HEK293 (cell line): Measurements from ENCODE around the gene HS3ST1.

Source experiments
- CTCF ChIA-PET: fragments of 350-600 bp; formaldehyde crosslinking; extraction: SDS; loops from one replicate; lab custom pipeline; 2021; ENCODE audit warnings: antibody characterized with exemption; lab: Yijun Ruan, JAX
- POLR2A ChIA-PET: fragments of 300-600 bp; formaldehyde crosslinking; extraction: SDS; loops from one replicate; lab custom pipeline; 2020; ENCODE audit warnings: antibody characterized with exemption, inconsistent platforms; lab: Yijun Ruan, JAX
- H3K27ac ChIP-seq: fragments of 200-500 bp; sonication (Bioruptor generic); 2 replicates; pipeline ENCODE4 v1.5.1; 2014; ENCODE audit warnings: low read depth, low read length, control low read depth, inconsistent platforms; ENCODE audit errors: extremely low read depth
- H3K36me3 ChIP-seq, 2 experiments: fragments of 200-500 bp in 1 of 2; sonication (Bioruptor generic) in 1 of 2; 1 replicate in 1 of 2; 2 replicates in 1 of 2; pipeline ENCODE4 v1.5.1; 2014 to 2017; ENCODE audit warnings: inconsistent platforms in 2 of 2, low read length in 2 of 2; ENCODE audit not compliant: control insufficient read depth in 2 of 2, insufficient read depth in 1 of 2
- H3K4me1 ChIP-seq: fragments of 200-500 bp; sonication (Bioruptor generic); 2 replicates; pipeline ENCODE4 v1.5.1; 2014; ENCODE audit warnings: mild to moderate bottlenecking, low read length, inconsistent platforms; ENCODE audit not compliant: control insufficient read depth, insufficient read depth
- H3K4me3 ChIP-seq: 2 replicates; pipeline ENCODE4 v1.5.1; 2011; ENCODE audit warnings: low read depth, mild to moderate bottlenecking, control low read depth, low read length, moderate library complexity
- H3K9me3 ChIP-seq: fragments of 200-500 bp; sonication (Bioruptor generic); 2 replicates; pipeline ENCODE4 v1.5.1; 2014; ENCODE audit warnings: low read depth, low read length, inconsistent platforms; ENCODE audit not compliant: control insufficient read depth, insufficient read depth
- ATF2 ChIP-seq: fragments of 450-650 bp; formaldehyde crosslinking; IDR thresholded peaks from 2 replicates; pipeline ENCODE4 v1.5.1; 2016; ENCODE audit warnings: missing biosample characterization, missing genetic modification characterization, low read depth
- CTCF ChIP-seq: fragments of 450-650 bp; formaldehyde crosslinking; IDR thresholded peaks from 2 replicates; pipeline ENCODE4 v1.5.1; 2016; ENCODE audit warnings: missing biosample characterization, missing genetic modification characterization
- EGR2 ChIP-seq: fragments of 450-650 bp; formaldehyde crosslinking; IDR thresholded peaks from 2 replicates; pipeline ENCODE4 v1.5.1; 2016; ENCODE audit warnings: low read depth, missing biosample characterization, missing genetic modification characterization
- HOXA7 ChIP-seq: sonication (generic); formaldehyde crosslinking; IDR thresholded peaks from 2 replicates; pipeline ENCODE4 v1.8.1; 2022; ENCODE audit warnings: missing genetic modification reagents, borderline replicate concordance
- HOXC10 ChIP-seq: sonication (generic); formaldehyde crosslinking; IDR thresholded peaks from 2 replicates; pipeline ENCODE4 v1.8.1; 2023; ENCODE audit warnings: mild to moderate bottlenecking, missing genetic modification reagents
- PATZ1 ChIP-seq: fragments of 450-650 bp; formaldehyde crosslinking; IDR thresholded peaks from 2 replicates; pipeline ENCODE4 v1.5.1; 2016; ENCODE audit warnings: missing biosample characterization, missing genetic modification characterization
- PRDM10 ChIP-seq: fragments of 450-650 bp; formaldehyde crosslinking; IDR thresholded peaks from 2 replicates; pipeline ENCODE4 v1.5.1; 2016; ENCODE audit warnings: missing biosample characterization, missing genetic modification characterization
- PRDM4 ChIP-seq: fragments of 450-650 bp; formaldehyde crosslinking; IDR thresholded peaks from 2 replicates; pipeline ENCODE4 v1.5.1; 2017; ENCODE audit warnings: missing biosample characterization, missing genetic modification characterization
- RBAK ChIP-seq: fragments of 450-650 bp; formaldehyde crosslinking; IDR thresholded peaks from 2 replicates; pipeline ENCODE4 v1.5.1; 2016; ENCODE audit warnings: missing biosample characterization, missing genetic modification characterization
- SALL2 ChIP-seq: fragments of 450-650 bp; formaldehyde crosslinking; IDR thresholded peaks from 2 replicates; pipeline ENCODE4 v1.5.0; 2017; ENCODE audit warnings: missing biosample characterization, mild to moderate bottlenecking, missing genetic modification characterization, borderline replicate concordance
- YY1 ChIP-seq: fragments of 450-650 bp; formaldehyde crosslinking; IDR thresholded peaks from 2 replicates; pipeline ENCODE4 v1.5.1; 2018; ENCODE audit warnings: missing biosample characterization, missing genetic modification characterization
- ZBTB17 ChIP-seq: fragments of 450-650 bp; formaldehyde crosslinking; IDR thresholded peaks from 2 replicates; pipeline ENCODE4 v1.5.1; 2016; ENCODE audit warnings: missing biosample characterization, missing genetic modification characterization
- ZNF10 ChIP-seq: fragments of 450-650 bp; formaldehyde crosslinking; IDR thresholded peaks from 2 replicates; pipeline ENCODE4 v1.5.1; 2017; ENCODE audit warnings: missing biosample characterization, missing genetic modification characterization
- ZNF148 ChIP-seq: fragments of 450-650 bp; formaldehyde crosslinking; IDR thresholded peaks from 2 replicates; pipeline ENCODE4 v1.5.0; 2017; ENCODE audit warnings: missing biosample characterization, missing genetic modification characterization, borderline replicate concordance
- ZNF169 ChIP-seq: fragments of 450-650 bp; formaldehyde crosslinking; IDR thresholded peaks from 2 replicates; pipeline ENCODE4 v1.5.1; 2016; ENCODE audit warnings: missing biosample characterization, missing genetic modification characterization
- ZNF37A ChIP-seq: fragments of 450-650 bp; IDR thresholded peaks from 2 replicates; pipeline ENCODE4 v1.5.1; 2018; ENCODE audit warnings: missing biosample characterization, missing genetic modification characterization
- ZNF473 ChIP-seq: fragments of 450-650 bp; formaldehyde crosslinking; IDR thresholded peaks from 2 replicates; pipeline ENCODE4 v1.5.1; 2017; ENCODE audit warnings: missing biosample characterization, missing genetic modification characterization
- ZNF610 ChIP-seq: fragments of 450-650 bp; formaldehyde crosslinking; IDR thresholded peaks from 2 replicates; pipeline ENCODE4 v1.5.1; 2016; ENCODE audit warnings: missing biosample characterization, missing genetic modification characterization, borderline replicate concordance
- ZNF623 ChIP-seq: fragments of 450-650 bp; formaldehyde crosslinking; IDR thresholded peaks from 2 replicates; pipeline ENCODE4 v1.5.1; 2016; ENCODE audit warnings: missing biosample characterization, missing genetic modification characterization
- ZNF624 ChIP-seq: fragments of 450-650 bp; formaldehyde crosslinking; IDR thresholded peaks from 2 replicates; pipeline ENCODE4 v1.5.1; 2017; ENCODE audit warnings: missing biosample characterization, missing genetic modification characterization
- ZNF629 ChIP-seq: fragments of 450-650 bp; formaldehyde crosslinking; IDR thresholded peaks from 2 replicates; pipeline ENCODE4 v1.5.1; 2017; ENCODE audit warnings: missing biosample characterization, missing genetic modification characterization
- ZNF658 ChIP-seq: fragments of 450-650 bp; formaldehyde crosslinking; IDR thresholded peaks from 2 replicates; pipeline ENCODE4; 2016; ENCODE audit warnings: missing biosample characterization, missing genetic modification characterization
- ZNF768 ChIP-seq: fragments of 450-650 bp; formaldehyde crosslinking; IDR thresholded peaks from 2 replicates; pipeline ENCODE4 v1.5.1; 2018; ENCODE audit warnings: missing biosample characterization, mild to moderate bottlenecking, missing genetic modification characterization
- ZNF837 ChIP-seq: fragments of 450-650 bp; formaldehyde crosslinking; IDR thresholded peaks from 2 replicates; pipeline ENCODE4 v1.5.1; 2016; ENCODE audit warnings: missing biosample characterization, missing genetic modification characterization

HS3ST1 gene

GRCh38 chr4:11366859-11367258, 61.8 kb downstream of the HS3ST1 start (continued):
- TF ChIP-seq PRDM10 (tag by site-specific recombination) (no peak), SALL2 (no peak), HOXA7 (CRISPR knock-in tag) (no peak), ATF2 (no peak), ZNF768 (tag by site-specific recombination) (no peak), YY1 (no peak), RBAK (tag by site-specific recombination) (no peak), ZNF624 (tag by site-specific recombination) (no peak)

GRCh38 chr4:11365039-11365438, 63.7 kb downstream of the HS3ST1 start:
- no peak overlapping the region for H3K27ac ChIP-seq
- no peaks in the 10 kb centered on the region for H3K4me1 ChIP-seq
- POLR2A ChIA-PET: no interaction called here
- H3K9me3 ChIP-seq: no peaks in the 10 kb centered on the region
- TF ChIP-seq ZNF148 (tag by site-specific recombination): no peak
- no peak for TF ChIP-seq HOXC10 (CRISPR knock-in tag)
- TF ChIP-seq CTCF (tag by site-specific recombination): no peak
- TF ChIP-seq ZNF623 (tag by site-specific recombination): no peak
- TF ChIP-seq ZNF10 (tag by site-specific recombination): no peak
- TF ChIP-seq ZNF37A (tag by site-specific recombination): no peak
- TF ChIP-seq ZBTB17 (tag by site-specific recombination): no peak
- no peak for TF ChIP-seq ZNF658
- no peak for TF ChIP-seq EGR2
- no peak for TF ChIP-seq PATZ1
- no peak for TF ChIP-seq ZNF610 (tag by site-specific recombination)
- TF ChIP-seq PRDM4 (tag by site-specific recombination): no peak
- no peak for TF ChIP-seq ZNF629
- no peak for TF ChIP-seq ZNF837 (tag by site-specific recombination)
- no peak for TF ChIP-seq ZNF473 (tag by site-specific recombination)
- no peak for TF ChIP-seq ZNF169 (tag by site-specific recombination)
- TF ChIP-seq, all 188 proteins: peak for 0
- no peak overlapping the region for H3K4me3 ChIP-seq
- no peaks in the 10 kb centered on the region for H3K36me3 ChIP-seq
- CTCF ChIA-PET: interaction anchor here (0.6 kb wide), 1 partner anchor 474 kb away, joined by 5 read pairs; no protein-coding TSS in a partner anchor
